Rectal smooth muscle tissue (tissue), 1 donor: Measurements from ENCODE around the gene EPN3.
A peak's percentile ranks its signal among the peaks of the same experiment; 100 is the strongest.

Experiments
- H3K27ac ChIP-seq: one replicate; pipeline ENCODE4 v1.7.0; 2013; ENCODE audit warnings: low read depth, low read length, inconsistent platforms
- H3K27me3 ChIP-seq: one replicate; pipeline ENCODE4 v1.7.0; 2013; ENCODE audit warnings: low read length; ENCODE audit not compliant: control insufficient read depth, insufficient read depth
- H3K36me3 ChIP-seq: one replicate; pipeline ENCODE4 v1.7.0; 2013; ENCODE audit warnings: low read length; ENCODE audit not compliant: control insufficient read depth, insufficient read depth
- H3K4me1 ChIP-seq: one replicate; pipeline ENCODE4 v1.7.0; 2013; ENCODE audit warnings: low read length; ENCODE audit not compliant: control insufficient read depth, insufficient read depth
- H3K4me3 ChIP-seq: one replicate; pipeline ENCODE4 v1.7.0; 2013; ENCODE audit warnings: low read length
- H3K9ac ChIP-seq: one replicate; pipeline ENCODE4 v1.7.0; 2013; ENCODE audit warnings: low read length

Gene EPN3

GRCh38 chr17:50527949-50528474 is 4.5 kb upstream of the EPN3 start:
- H3K27ac ChIP-seq = no peak overlapping the region
- no peak overlapping the region for H3K4me3 ChIP-seq
- H3K9ac ChIP-seq = no peak overlapping the region
- no peaks in the 10 kb centered on the region for H3K36me3 ChIP-seq
- H3K27me3 ChIP-seq = peaks cover 10% of the 10 kb centered on the region
- H3K4me1 ChIP-seq = no peaks in the 10 kb centered on the region

DNA sequence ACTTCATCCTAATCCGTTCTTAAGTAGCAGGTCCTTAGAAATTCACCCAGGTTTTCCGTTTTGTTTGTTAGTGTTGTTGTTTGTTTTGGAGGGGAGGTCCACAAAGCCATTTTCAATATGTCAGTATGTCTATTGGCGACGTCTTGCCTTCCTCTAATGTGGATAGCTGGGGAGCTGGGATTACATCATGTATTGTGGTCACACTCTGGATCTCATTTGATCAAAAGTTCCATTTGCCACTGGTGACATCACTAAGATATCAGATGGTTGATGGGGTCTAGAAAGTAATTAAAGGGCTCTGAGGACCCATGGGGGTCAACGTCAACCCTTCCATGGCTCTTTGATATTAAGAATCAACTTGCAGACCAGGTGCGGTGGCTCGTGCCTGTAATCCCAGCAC is 2.7 kb upstream of the EPN3 start:
- no peak overlapping the region for H3K4me3 ChIP-seq
- no peak overlapping the region for H3K9ac ChIP-seq
- H3K27me3 ChIP-seq = peaks cover 17% of the 10 kb centered on the region
- no peaks in the 10 kb centered on the region for H3K36me3 ChIP-seq
- peaks cover 5% of the 10 kb centered on the region for H3K4me1 ChIP-seq
- no peak overlapping the region for H3K27ac ChIP-seq

GRCh38 chr17:50531428-50532025 is 1.0 kb upstream of the EPN3 start:
- no peak overlapping the region for H3K9ac ChIP-seq
- peaks cover 17% of the 10 kb centered on the region for H3K27me3 ChIP-seq
- peaks cover 5% of the 10 kb centered on the region for H3K4me1 ChIP-seq
- H3K36me3 ChIP-seq = no peaks in the 10 kb centered on the region
- H3K27ac ChIP-seq = no peak overlapping the region
- H3K4me3 ChIP-seq = no peak overlapping the region

DNA sequence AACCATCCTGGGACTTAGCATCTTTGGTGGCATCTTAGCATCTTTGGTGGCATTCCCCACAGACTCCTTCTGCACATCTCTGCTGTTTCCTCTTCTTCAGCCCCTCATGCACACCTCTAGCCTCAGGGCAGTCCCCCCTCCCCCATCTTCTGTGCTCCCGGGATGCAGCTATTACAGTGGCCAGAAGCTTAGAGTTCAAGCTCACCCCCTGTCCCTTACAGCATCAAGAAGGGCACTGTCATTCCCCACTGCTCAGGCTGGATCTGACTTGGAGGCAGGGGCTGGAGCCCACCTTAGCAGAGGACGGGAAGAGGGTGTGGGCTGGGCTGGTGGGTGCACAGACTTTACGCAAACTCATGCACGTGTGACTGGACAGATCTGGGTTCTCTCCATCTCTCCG is 650 bp downstream of the EPN3 start:
- no peak overlapping the region for H3K27ac ChIP-seq
- H3K4me3 ChIP-seq = peak overlapping the region; percentile 56
- peaks cover 5% of the 10 kb centered on the region for H3K4me1 ChIP-seq
- H3K36me3 ChIP-seq = no peaks in the 10 kb centered on the region
- peaks cover 17% of the 10 kb centered on the region for H3K27me3 ChIP-seq
- H3K9ac ChIP-seq = no peak overlapping the region

- no peak overlapping the region for H3K9ac ChIP-seq
- H3K4me1 ChIP-seq = peaks cover 5% of the 10 kb centered on the region
- peaks cover 17% of the 10 kb centered on the region for H3K27me3 ChIP-seq
- peak overlapping the region; percentile 56 for H3K4me3 ChIP-seq
- H3K36me3 ChIP-seq = no peaks in the 10 kb centered on the region
- no peak overlapping the region for H3K27ac ChIP-seq
Measured at GRCh38 chr17:50533720-50534148, 1.2 kb downstream of the EPN3 start.

- Histone ChIP-seq H3K4me3 (peak overlapping the region; percentile 21), H3K4me1 (peaks cover 5% of the 10 kb centered on the region)
Measured at GRCh38 chr17:50534222-50534978, 1.9 kb downstream of the EPN3 start.

GRCh38 chr17:50534979-50535326 is 2.4 kb downstream of the EPN3 start:
- Histone ChIP-seq H3K4me3 (peak overlapping the region; percentile 21), H3K27me3 (peaks cover 17% of the 10 kb centered on the region), H3K9ac (no peak overlapping the region), H3K27ac (no peak overlapping the region), H3K36me3 (no peaks in the 10 kb centered on the region), H3K4me1 (peaks cover 5% of the 10 kb centered on the region)

More at GRCh38 chr17:50534222-50534978, 1.9 kb downstream of the EPN3 start:
- H3K27me3 ChIP-seq = peaks cover 17% of the 10 kb centered on the region
- no peak overlapping the region for H3K27ac ChIP-seq
- no peak overlapping the region for H3K9ac ChIP-seq
- no peaks in the 10 kb centered on the region for H3K36me3 ChIP-seq

DNA sequence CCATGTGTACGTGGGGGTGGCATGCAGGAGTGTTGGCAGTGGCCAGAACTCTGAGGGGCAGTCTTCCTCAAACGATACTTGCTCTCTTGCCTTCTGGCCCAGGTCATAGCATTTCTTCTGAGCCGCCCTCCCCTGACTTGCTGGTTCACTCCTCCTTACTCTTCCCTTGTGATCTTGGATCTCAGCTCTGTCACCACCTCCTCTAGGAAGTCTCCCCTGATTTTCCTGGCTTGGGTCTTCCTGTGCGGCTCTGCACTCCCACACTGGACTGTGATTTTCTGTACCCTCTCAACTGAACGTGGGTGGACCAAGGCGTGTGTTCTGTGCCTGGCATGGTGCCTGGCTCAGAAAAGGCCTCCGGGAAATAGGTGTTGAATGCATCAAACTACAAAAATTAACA is 2.9 kb downstream of the EPN3 start:
- H3K9ac ChIP-seq = no peak overlapping the region
- no peak overlapping the region for H3K4me3 ChIP-seq
- no peak overlapping the region for H3K27ac ChIP-seq
- H3K4me1 ChIP-seq = peaks cover 5% of the 10 kb centered on the region
- H3K27me3 ChIP-seq = peaks cover 17% of the 10 kb centered on the region
- H3K36me3 ChIP-seq = no peaks in the 10 kb centered on the region

DNA sequence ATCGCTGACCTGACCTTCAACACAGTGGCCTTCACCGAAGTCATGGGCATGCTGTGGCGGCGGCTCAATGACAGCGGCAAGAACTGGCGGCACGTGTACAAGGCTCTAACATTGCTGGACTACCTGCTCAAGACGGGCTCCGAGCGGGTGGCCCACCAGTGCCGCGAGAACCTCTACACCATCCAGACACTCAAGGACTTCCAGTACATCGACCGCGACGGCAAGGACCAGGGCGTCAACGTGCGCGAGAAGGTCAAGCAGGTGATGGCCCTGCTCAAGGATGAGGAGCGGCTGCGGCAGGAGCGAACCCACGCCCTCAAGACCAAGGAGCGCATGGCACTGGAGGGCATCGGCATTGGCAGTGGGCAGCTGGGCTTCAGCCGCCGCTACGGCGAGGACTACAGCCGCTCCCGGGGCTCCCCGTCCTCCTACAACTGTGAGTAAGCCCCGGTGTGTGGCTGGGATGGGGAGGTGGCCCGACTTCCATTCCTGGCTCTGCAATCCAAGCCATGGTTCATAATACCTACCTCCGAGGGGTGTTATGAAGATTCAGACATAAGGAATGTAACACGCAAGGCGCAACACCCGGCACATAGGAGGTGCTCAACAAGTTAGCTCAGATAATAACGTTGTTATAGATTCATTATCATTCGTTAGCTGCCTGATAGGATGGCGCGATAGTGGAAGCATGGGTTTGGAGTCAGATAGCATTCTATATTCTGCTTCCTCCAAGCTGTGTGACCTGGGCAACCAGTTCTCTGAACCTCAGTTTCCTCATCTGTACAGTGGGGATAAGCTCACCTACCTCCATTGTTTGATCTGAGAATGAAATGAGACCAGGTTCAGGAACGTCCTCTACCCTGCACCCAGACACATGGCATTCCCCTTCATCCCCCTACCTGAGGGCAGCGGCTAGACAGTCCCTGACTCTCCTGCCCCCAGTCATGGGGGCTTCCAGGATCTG is 4.4 kb downstream of the EPN3 start:
- Histone ChIP-seq H3K9ac (no peak overlapping the region), H3K4me3 (no peak overlapping the region), H3K4me1 (peaks cover 9% of the 10 kb centered on the region), H3K27ac (no peak overlapping the region), H3K36me3 (no peaks in the 10 kb centered on the region), H3K27me3 (peaks cover 11% of the 10 kb centered on the region)

DNA sequence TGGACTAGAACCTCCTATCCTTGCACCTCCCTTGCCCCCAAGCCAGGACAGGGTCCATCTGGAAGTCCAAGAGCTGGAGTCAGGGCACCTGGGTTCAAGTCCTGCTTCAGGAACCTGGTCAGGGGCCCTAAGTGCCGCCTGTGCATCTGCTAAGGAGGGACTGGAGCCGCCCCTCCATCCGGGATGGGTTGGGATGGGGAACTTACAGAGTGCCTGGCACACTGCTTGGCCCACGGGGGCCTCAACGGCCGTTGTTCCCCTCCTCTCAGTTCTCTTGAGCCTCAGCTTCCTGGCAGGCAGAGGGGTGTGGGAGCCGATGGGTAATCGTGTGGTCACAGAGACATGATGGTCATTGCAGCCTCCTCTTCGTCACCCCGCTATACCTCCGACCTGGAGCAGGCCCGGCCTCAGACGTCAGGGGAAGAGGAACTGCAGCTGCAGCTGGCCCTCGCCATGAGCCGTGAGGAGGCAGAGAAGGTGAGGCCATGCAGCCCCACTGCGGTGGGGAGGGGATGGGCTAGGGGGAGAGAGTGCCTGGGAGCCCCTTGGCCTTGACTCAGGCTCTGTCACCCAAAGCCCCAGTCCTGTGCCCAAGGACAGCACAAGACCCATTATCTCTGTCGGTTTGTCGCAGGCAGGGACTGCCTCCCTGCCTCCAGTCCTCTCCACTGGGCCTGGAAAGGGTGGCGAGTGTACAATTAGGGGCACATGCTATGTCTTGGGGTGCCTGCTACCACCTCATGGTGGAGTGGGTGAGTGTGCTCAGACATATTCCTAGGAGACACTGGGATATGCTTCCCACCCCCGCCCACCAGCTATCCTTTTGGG is 5.4 kb downstream of the EPN3 start:
- H3K27me3 ChIP-seq = peaks cover 7% of the 10 kb centered on the region
- peaks cover 9% of the 10 kb centered on the region for H3K4me1 ChIP-seq
- H3K36me3 ChIP-seq = no peaks in the 10 kb centered on the region
- no peak overlapping the region for H3K27ac ChIP-seq
- no peak overlapping the region for H3K9ac ChIP-seq
- H3K4me3 ChIP-seq = no peak overlapping the region

DNA sequence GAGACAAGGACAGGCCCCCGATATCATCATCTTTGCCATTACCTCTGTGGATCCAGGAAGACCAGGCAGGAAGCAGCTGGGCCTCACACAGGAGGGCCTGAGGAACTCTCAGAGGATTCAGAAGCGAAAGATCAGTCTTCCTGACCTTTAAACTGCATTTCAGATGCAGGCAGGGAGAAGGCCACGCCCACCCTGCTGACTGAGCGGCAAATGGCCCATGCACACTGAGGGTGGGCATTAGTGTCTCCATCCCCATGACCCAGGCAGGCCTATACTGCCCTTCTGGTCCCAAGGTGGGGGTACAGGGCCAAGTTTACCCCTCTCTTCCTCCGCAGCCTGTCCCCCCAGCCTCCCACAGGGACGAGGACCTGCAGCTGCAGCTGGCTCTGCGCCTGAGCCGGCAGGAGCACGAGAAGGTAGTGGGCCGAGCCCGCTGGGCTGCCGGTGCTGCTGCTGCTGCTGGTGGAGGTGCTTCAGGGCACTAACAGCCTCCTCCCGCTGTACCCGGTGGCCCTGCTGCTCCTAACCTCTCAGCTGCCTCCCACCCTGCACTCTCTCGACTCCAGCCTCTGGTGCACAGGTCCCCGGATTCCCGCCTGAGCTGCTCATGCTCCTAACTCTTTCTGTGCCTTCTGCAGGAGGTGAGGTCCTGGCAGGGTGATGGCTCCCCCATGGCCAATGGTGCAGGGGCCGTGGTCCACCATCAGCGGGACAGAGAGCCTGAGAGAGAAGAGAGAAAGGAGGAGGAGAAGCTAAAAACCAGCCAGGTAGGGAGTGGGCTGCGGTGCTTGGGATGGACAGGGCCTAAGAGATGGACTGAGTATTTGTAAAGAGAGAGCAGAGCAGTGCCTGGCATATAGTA is 6.2 kb downstream of the EPN3 start:
- H3K27ac ChIP-seq = no peak overlapping the region
- H3K27me3 ChIP-seq = no peaks in the 10 kb centered on the region
- no peak overlapping the region for H3K9ac ChIP-seq
- no peak overlapping the region for H3K4me3 ChIP-seq
- no peaks in the 10 kb centered on the region for H3K36me3 ChIP-seq
- peaks cover 5% of the 10 kb centered on the region for H3K4me1 ChIP-seq
